Karpas-422 (cell line): Measurements from ENCODE around the gene RPGRIP1L. TPM values are rescaled to one million over a fixed set of nuclear protein-coding genes. Genes with fewer than 3 reads are reported as not detected.

Experiments used
- DNase-seq: peaks from one replicate; pipeline ENCODE4 v3.0.0-alpha.2; 2015
- H2AFZ ChIP-seq: fragments of 200-600 bp; sonication (generic); 2 replicates; pipeline ENCODE4 v1.6.1; 2014; ENCODE audit warnings: antibody characterized with exemption, low read length, mixed read lengths
- H3K27ac ChIP-seq: fragments of 200-600 bp; sonication (generic); 2 replicates; pipeline ENCODE4 v1.5.1; 2014; ENCODE audit warnings: mild to moderate bottlenecking, low read length, moderate library complexity
- H3K27me3 ChIP-seq: fragments of 200-600 bp; sonication (generic); 2 replicates; pipeline ENCODE4 v1.6.1; 2014; ENCODE audit warnings: low read length, mixed read lengths
- H3K36me3 ChIP-seq: fragments of 200-600 bp; sonication (generic); 2 replicates; pipeline ENCODE4 v1.6.1; 2014; ENCODE audit warnings: low read length, mixed read lengths; ENCODE audit not compliant: insufficient read depth
- H3K4me1 ChIP-seq: fragments of 200-600 bp; sonication (generic); 2 replicates; pipeline ENCODE4 v1.6.1; 2014; ENCODE audit warnings: mild to moderate bottlenecking, low read length, mixed read lengths
- H3K4me2 ChIP-seq: fragments of 200-600 bp; sonication (generic); 2 replicates; pipeline ENCODE4 v1.6.1; 2014; ENCODE audit warnings: low read length, low read depth, mild to moderate bottlenecking; ENCODE audit not compliant: poor library complexity, severe bottlenecking
- H3K4me3 ChIP-seq: fragments of 200-600 bp; sonication (generic); 2 replicates; pipeline ENCODE4 v1.5.1; 2014; ENCODE audit warnings: mild to moderate bottlenecking, antibody characterized with exemption, low read length, mixed read lengths
- H3K79me2 ChIP-seq: fragments of 200-600 bp; sonication (generic); 2 replicates; pipeline ENCODE4 v1.6.1; 2014; ENCODE audit warnings: mild to moderate bottlenecking, low read length, mixed read lengths
- H3K9ac ChIP-seq: fragments of 200-600 bp; sonication (generic); 2 replicates; pipeline ENCODE4 v1.6.0; 2014; ENCODE audit warnings: low read length
- H3K9me2 ChIP-seq: fragments of 200-600 bp; sonication (generic), shearing (Covaris generic); replicated peaks from 2 replicates; pipeline ENCODE4 v1.6.0; 2014; ENCODE audit warnings: mild to moderate bottlenecking, low read length, moderate library complexity; ENCODE audit not compliant: insufficient read depth
- H3K9me3 ChIP-seq: fragments of 300-700, 200-600 bp; sonication (generic); 2 replicates; pipeline ENCODE4 v1.6.1; 2014; ENCODE audit warnings: low read length, mixed read lengths
- H4K20me1 ChIP-seq: fragments of 200-600 bp; sonication (generic); 2 replicates; pipeline ENCODE4 v1.6.1; 2014; ENCODE audit warnings: mild to moderate bottlenecking, antibody characterized with exemption, low read length, low read depth; ENCODE audit not compliant: insufficient read depth
- total RNA-seq: library from RNA; depleted of rRNA; stranded (reverse); fragments of >200 nt; shearing (Covaris generic); gene quantifications from 2 replicates; pipeline ENCODE4 v1.2.3, GENCODE V29; 2014; ENCODE audit warnings: low replicate concordance

Gene RPGRIP1L
- total RNA-seq, 1 experiment from 2014 or later, result 19.1 TPM

GRCh38 chr16:53740933-53741531 is 37.4 kb upstream of the RPGRIP1L start:
- no peak for DNase-seq
- Histone ChIP-seq H3K9me2 (no peaks in the 10 kb centered on the region), H3K9ac (no peak overlapping the region), H4K20me1 (no peaks in the 10 kb centered on the region), H3K4me3 (no peak overlapping the region), H3K79me2 (peaks cover 97% of the 10 kb centered on the region), H3K27me3 (no peaks in the 10 kb centered on the region), H3K36me3 (no peaks in the 10 kb centered on the region), H3K4me2 (no peak overlapping the region), H3K27ac (peak overlapping the region; percentile 69), H3K4me1 (peaks cover 91% of the 10 kb centered on the region), H3K9me3 (no peaks in the 10 kb centered on the region), H2AFZ (no peak overlapping the region)

- Histone ChIP-seq H3K9me2 (no peaks in the 10 kb centered on the region), H3K9ac (no peak overlapping the region; the same call in 1 of the 2 replicates), H4K20me1 (no peaks in the 10 kb centered on the region), H3K27me3 (no peaks in the 10 kb centered on the region), H3K79me2 (peaks cover 96% of the 10 kb centered on the region), H3K36me3 (no peaks in the 10 kb centered on the region), H2AFZ (no peak overlapping the region), H3K4me2 (peak overlapping the region; percentile 6), H3K27ac (peak overlapping the region; percentile 69), H3K4me3 (no peak overlapping the region), H3K4me1 (peaks cover 91% of the 10 kb centered on the region), H3K9me3 (no peaks in the 10 kb centered on the region)
- no peak for DNase-seq
Observed at GRCh38 chr16:53740476-53740875, 36.8 kb upstream of the RPGRIP1L start.

- no peaks in the 10 kb centered on the region for H3K36me3 ChIP-seq
- H3K4me1 ChIP-seq, result peaks cover 91% of the 10 kb centered on the region
- H3K4me3 ChIP-seq, result peak overlapping the region; percentile 8
- H3K27me3 ChIP-seq, result no peaks in the 10 kb centered on the region
- peak overlapping the region; percentile 71 for H3K4me2 ChIP-seq
- H3K9ac ChIP-seq, result no peak overlapping the region; the same call in 1 of the 2 replicates
- no peak overlapping the region for H2AFZ ChIP-seq
- no peaks in the 10 kb centered on the region for H3K9me3 ChIP-seq
- H4K20me1 ChIP-seq, result no peaks in the 10 kb centered on the region
- peaks cover 96% of the 10 kb centered on the region for H3K79me2 ChIP-seq
- peak overlapping the region; percentile 90 for H3K27ac ChIP-seq
- DNase-seq, result peak; percentile 66
- no peaks in the 10 kb centered on the region for H3K9me2 ChIP-seq
Observed at GRCh38 chr16:53737552-53737951, 33.9 kb upstream of the RPGRIP1L start.

- no peaks in the 10 kb centered on the region for H3K27me3 ChIP-seq
- peak overlapping the region; percentile 90 for H3K27ac ChIP-seq
- H3K4me1 ChIP-seq, result peaks cover 86% of the 10 kb centered on the region
- no peaks in the 10 kb centered on the region for H3K9me2 ChIP-seq
- no peaks in the 10 kb centered on the region for H3K36me3 ChIP-seq
- H3K79me2 ChIP-seq, result peaks cover 93% of the 10 kb centered on the region
- H3K9me3 ChIP-seq, result no peaks in the 10 kb centered on the region
- peak overlapping the region; percentile 71 for H3K4me2 ChIP-seq
- peak overlapping the region; percentile 53 for H3K9ac ChIP-seq
- no peaks in the 10 kb centered on the region for H4K20me1 ChIP-seq
- no peak overlapping the region for H2AFZ ChIP-seq
- H3K4me3 ChIP-seq, result peak overlapping the region; percentile 28
- DNase-seq, result peak; percentile 70
Observed at GRCh38 chr16:53736297-53736696, 32.6 kb upstream of the RPGRIP1L start.

GRCh38 chr16:53734908-53735307 is 31.2 kb upstream of the RPGRIP1L start:
- Histone ChIP-seq H3K4me1 (peaks cover 85% of the 10 kb centered on the region), H3K4me3 (no peak overlapping the region), H3K9ac (peak overlapping the region; percentile 53), H3K27me3 (no peaks in the 10 kb centered on the region), H3K9me2 (no peaks in the 10 kb centered on the region), H3K27ac (peak overlapping the region; percentile 90), H3K36me3 (no peaks in the 10 kb centered on the region), H4K20me1 (no peaks in the 10 kb centered on the region), H3K9me3 (no peaks in the 10 kb centered on the region), H3K4me2 (peak overlapping the region; percentile 71), H3K79me2 (peaks cover 93% of the 10 kb centered on the region), H2AFZ (no peak overlapping the region)
- no peak for DNase-seq

- no peaks in the 10 kb centered on the region for H3K9me3 ChIP-seq
- no peaks in the 10 kb centered on the region for H3K36me3 ChIP-seq
- H3K4me1 ChIP-seq, result peaks cover 91% of the 10 kb centered on the region
- H3K4me3 ChIP-seq, result no peak overlapping the region
- H3K79me2 ChIP-seq, result peaks cover 96% of the 10 kb centered on the region
- H3K4me2 ChIP-seq, result peak overlapping the region; percentile 5
- H3K27ac ChIP-seq, result peak overlapping the region; percentile 64
- no peaks in the 10 kb centered on the region for H3K9me2 ChIP-seq
- 0 out of 2 replicates have a peak overlapping the region, but pooled peaks have one; percentile 21 for H3K9ac ChIP-seq
- no peak for DNase-seq
- no peak overlapping the region for H2AFZ ChIP-seq
- no peaks in the 10 kb centered on the region for H4K20me1 ChIP-seq
- no peaks in the 10 kb centered on the region for H3K27me3 ChIP-seq
Observed at GRCh38 chr16:53732296-53732929, 28.8 kb upstream of the RPGRIP1L start.

GRCh38 chr16:53730693-53731092 is 27.0 kb upstream of the RPGRIP1L start:
- H3K27me3 ChIP-seq, result no peaks in the 10 kb centered on the region
- no peak overlapping the region for H2AFZ ChIP-seq
- H3K27ac ChIP-seq, result peak overlapping the region; percentile 42; the same call in 1 of the 2 replicates
- H4K20me1 ChIP-seq, result no peaks in the 10 kb centered on the region
- H3K9me3 ChIP-seq, result no peaks in the 10 kb centered on the region
- no peak overlapping the region for H3K9ac ChIP-seq
- peaks cover 91% of the 10 kb centered on the region for H3K4me1 ChIP-seq
- no peak overlapping the region for H3K4me2 ChIP-seq
- H3K9me2 ChIP-seq, result no peaks in the 10 kb centered on the region
- peaks cover 89% of the 10 kb centered on the region for H3K79me2 ChIP-seq
- no peaks in the 10 kb centered on the region for H3K36me3 ChIP-seq
- H3K4me3 ChIP-seq, result no peak overlapping the region
- no peak for DNase-seq

GRCh38 chr16:53726625-53727024 is 23.0 kb upstream of the RPGRIP1L start:
- peak overlapping the region; percentile 47 for H3K4me3 ChIP-seq
- H3K9me3 ChIP-seq, result no peaks in the 10 kb centered on the region
- H3K9me2 ChIP-seq, result no peaks in the 10 kb centered on the region
- peaks cover 93% of the 10 kb centered on the region for H3K4me1 ChIP-seq
- peaks cover 92% of the 10 kb centered on the region for H3K79me2 ChIP-seq
- H2AFZ ChIP-seq, result no peak overlapping the region
- peak overlapping the region; percentile 56 for H3K9ac ChIP-seq
- DNase-seq, result peak; percentile 95
- H4K20me1 ChIP-seq, result no peaks in the 10 kb centered on the region
- H3K36me3 ChIP-seq, result no peaks in the 10 kb centered on the region
- H3K27ac ChIP-seq, result peak overlapping the region; percentile 99
- no peaks in the 10 kb centered on the region for H3K27me3 ChIP-seq
- H3K4me2 ChIP-seq, result peak overlapping the region; percentile 76
